Right cardiac atrium (tissue), 5 donors: ENCODE results near the gene KTN1. TPM values are rescaled to one million over a fixed set of nuclear protein-coding genes. Genes with fewer than 3 reads are reported as not detected.

Source experiments
- ATAC-seq, 2 donors: fragments of 200-7000 bp; cut with Tn5 transposase; one replicate each; pipeline versions ENCODE4 v1.8.0 to v1.9.1; 2020; ENCODE audit warnings: moderate library complexity in 2 of 2, mild to moderate bottlenecking in 1 of 2
- DNase-seq, 3 donors: peaks; one replicate each; pipeline ENCODE4 v3.0.0-alpha.2; 2020
- H3K27ac ChIP-seq: one replicate; pipeline ENCODE4 v1.5.1; 2013; ENCODE audit warnings: mild to moderate bottlenecking, low read length, control low read depth, moderate library complexity
- H3K27me3 ChIP-seq: one replicate; pipeline ENCODE4 v1.6.1; 2013; ENCODE audit not compliant: control insufficient read depth, insufficient read depth
- H3K4me1 ChIP-seq: one replicate; pipeline ENCODE4 v1.6.1; 2013; ENCODE audit warnings: low read length; ENCODE audit not compliant: control insufficient read depth, insufficient read depth
- H3K4me3 ChIP-seq: one replicate; pipeline ENCODE4 v1.5.1; 2013; ENCODE audit warnings: low read length, control low read depth
- H3K9me3 ChIP-seq: one replicate; pipeline ENCODE4 v1.6.1; 2013; ENCODE audit warnings: low read length; ENCODE audit not compliant: control insufficient read depth
- WGBS: extraction: QIAGEN DNeasy Blood & Tissue Kit; methylation state at CpG from one replicate; pipeline ENCODE4 v1.1.7; 2013; 5-methylcytosine and 5-hydroxymethylcytosine counted together
- intact Hi-C, 4 donors: fragments of 100-400 bp; cut with DNase I; formaldehyde crosslinking; loops; one replicate each; pipeline versions ENCODE4 v1.11.0 to v1.14.0; 2022 to 2023
- polyA plus RNA-seq: library from polyadenylated mRNA; stranded (reverse); fragments of 200-250 nt; gene quantifications from one replicate; pipeline ENCODE4 v1.2.3, GENCODE V29; 2013
- total RNA-seq, 4 donors: library from RNA; stranded (reverse); fragmentation: NEBNext Ultra II Directional; extraction: Animal tissue kit (Norgen Biotek cat#: 25700); gene quantifications; one replicate each; pipeline ENCODE4 v1.2.1, GENCODE V29; 2021
- donor health status: healthy with polysubstance abuse.
- donor health status: DM: no; HTN: yes; CAD: no.
- donor health status: DM: no; HTN: no; CAD: no.
- donor health status: DM: no; HTN: yes; CAD: no; lungs with severe emphysema.
- donor health status: DM: yes; HTN: yes; CAD: no.

Gene KTN1
- total and polyA plus RNA-seq, 5 donors, result 146 to 232 (median 208) TPM

GRCh38 chr14:55681096-55681495, 101.1 kb downstream of the KTN1 start:
- DNase-seq (no peak), ATAC-seq (no peak)
- Histone ChIP-seq H3K27me3 (no peaks in the 10 kb centered on the region), H3K27ac (no peak overlapping the region), H3K4me3 (no peak overlapping the region), H3K9me3 (no peaks in the 10 kb centered on the region), H3K4me1 (peaks cover 2% of the 10 kb centered on the region)
- WGBS, result 91% methylated on average over 2 of the region's 2 CpGs
- intact Hi-C loops, result no loop called here

- Histone ChIP-seq H3K4me3 (no peak overlapping the region), H3K27ac (no peak overlapping the region), H3K4me1 (peaks cover 2% of the 10 kb centered on the region), H3K9me3 (no peaks in the 10 kb centered on the region), H3K27me3 (no peaks in the 10 kb centered on the region)
- 92% methylated on average over 8 of the region's 8 CpGs for WGBS
- intact Hi-C loops, result no loop called here
- DNase-seq (no peak), ATAC-seq (peak; percentile 65 to 70)
These were observed 105.1 kb downstream of the KTN1 start for GRCh38 chr14:55684956-55685584.

GRCh38 chr14:55686713-55687112, 106.7 kb downstream of the KTN1 start:
- H3K4me1 ChIP-seq, result no peaks in the 10 kb centered on the region
- H3K9me3 ChIP-seq, result no peaks in the 10 kb centered on the region
- intact Hi-C loops, result no loop called here
- peak in 1 of 2 donors; percentile 26 for ATAC-seq
- 87% methylated on average over 7 of the region's 7 CpGs for WGBS
- H3K27ac ChIP-seq, result no peak overlapping the region
- DNase-seq, result no peak
- no peak overlapping the region for H3K4me3 ChIP-seq
- H3K27me3 ChIP-seq, result no peaks in the 10 kb centered on the region

GRCh38 chr14:55688566-55688965, 108.6 kb downstream of the KTN1 start:
- ATAC-seq, result no peak
- H3K4me3 ChIP-seq, result no peak overlapping the region
- WGBS, result 88% methylated on average over 2 of the region's 2 CpGs
- no peak overlapping the region for H3K27ac ChIP-seq
- no peaks in the 10 kb centered on the region for H3K27me3 ChIP-seq
- DNase-seq, result no peak
- no peaks in the 10 kb centered on the region for H3K4me1 ChIP-seq
- intact Hi-C loops, result no loop called here
- no peaks in the 10 kb centered on the region for H3K9me3 ChIP-seq

- intact Hi-C loops, result no loop called here
- DNase-seq (no peak), ATAC-seq (no peak)
- 81% methylated on average over 5 of the region's 5 CpGs for WGBS
- H3K27ac ChIP-seq, result no peak overlapping the region
- no peaks in the 10 kb centered on the region for H3K9me3 ChIP-seq
- no peaks in the 10 kb centered on the region for H3K27me3 ChIP-seq
- H3K4me3 ChIP-seq, result no peak overlapping the region
- H3K4me1 ChIP-seq, result no peaks in the 10 kb centered on the region
These were observed 110.2 kb downstream of the KTN1 start for GRCh38 chr14:55689981-55690871.

- Histone ChIP-seq H3K9me3 (no peaks in the 10 kb centered on the region), H3K4me3 (no peak overlapping the region), H3K4me1 (no peaks in the 10 kb centered on the region), H3K27ac (no peak overlapping the region), H3K27me3 (no peaks in the 10 kb centered on the region)
- ATAC-seq (no peak), DNase-seq (no peak)
- intact Hi-C loops, result no loop called here
These were observed 111.7 kb downstream of the KTN1 start for GRCh38 chr14:55691659-55692058.

- no peak overlapping the region for H3K27ac ChIP-seq
- H3K4me1 ChIP-seq, result no peaks in the 10 kb centered on the region
- intact Hi-C loops, result no loop called here
- no peak for ATAC-seq
- H3K27me3 ChIP-seq, result no peaks in the 10 kb centered on the region
- no peak overlapping the region for H3K4me3 ChIP-seq
- WGBS, result 69% methylated on average over 4 of the region's 4 CpGs
- no peak for DNase-seq
- H3K9me3 ChIP-seq, result no peaks in the 10 kb centered on the region
These were observed 113.9 kb downstream of the KTN1 start for GRCh38 chr14:55693904-55694303.

GRCh38 chr14:55697414-55697861, 117.4 kb downstream of the KTN1 start:
- intact Hi-C loops, result no loop called here
- H3K27me3 ChIP-seq, result no peaks in the 10 kb centered on the region
- no peak for DNase-seq
- no peaks in the 10 kb centered on the region for H3K4me1 ChIP-seq
- H3K27ac ChIP-seq, result no peak overlapping the region
- 84% methylated on average over 5 of the region's 5 CpGs for WGBS
- no peak for ATAC-seq
- no peaks in the 10 kb centered on the region for H3K9me3 ChIP-seq
- no peak overlapping the region for H3K4me3 ChIP-seq

- H3K4me3 ChIP-seq, result no peak overlapping the region
- H3K27me3 ChIP-seq, result no peaks in the 10 kb centered on the region
- WGBS, result 94% methylated on average over 4 of the region's 4 CpGs
- H3K27ac ChIP-seq, result no peak overlapping the region
- ATAC-seq (no peak), DNase-seq (no peak)
- intact Hi-C loops, result no loop called here
- H3K4me1 ChIP-seq, result no peaks in the 10 kb centered on the region
- no peaks in the 10 kb centered on the region for H3K9me3 ChIP-seq
These were observed 118.0 kb downstream of the KTN1 start for GRCh38 chr14:55698051-55698450.

GRCh38 chr14:55699131-55700057, 119.4 kb downstream of the KTN1 start:
- intact Hi-C loops, result loop anchor here in 2 of 4 donors (10.0 kb wide), 2 partner anchors 645 to 775 kb away; no protein-coding TSS in a partner anchor
- WGBS, result 89% methylated on average over 7 of the region's 7 CpGs
- no peaks in the 10 kb centered on the region for H3K4me1 ChIP-seq
- H3K27ac ChIP-seq, result no peak overlapping the region
- ATAC-seq (no peak), DNase-seq (no peak)
- H3K27me3 ChIP-seq, result no peaks in the 10 kb centered on the region
- no peak overlapping the region for H3K4me3 ChIP-seq
- no peaks in the 10 kb centered on the region for H3K9me3 ChIP-seq
